HG02798 (cell line): ENCODE results near the gene TMC7.

Source experiments
- ATAC-seq: cut with Tn5 transposase; IDR thresholded peaks from one replicate; pipeline ENCODE4 v1.9.1; 2021; ENCODE audit warnings: mild to moderate bottlenecking; ENCODE audit not compliant: unreplicated experiment, poor library complexity

The TMC7 gene

DNA sequence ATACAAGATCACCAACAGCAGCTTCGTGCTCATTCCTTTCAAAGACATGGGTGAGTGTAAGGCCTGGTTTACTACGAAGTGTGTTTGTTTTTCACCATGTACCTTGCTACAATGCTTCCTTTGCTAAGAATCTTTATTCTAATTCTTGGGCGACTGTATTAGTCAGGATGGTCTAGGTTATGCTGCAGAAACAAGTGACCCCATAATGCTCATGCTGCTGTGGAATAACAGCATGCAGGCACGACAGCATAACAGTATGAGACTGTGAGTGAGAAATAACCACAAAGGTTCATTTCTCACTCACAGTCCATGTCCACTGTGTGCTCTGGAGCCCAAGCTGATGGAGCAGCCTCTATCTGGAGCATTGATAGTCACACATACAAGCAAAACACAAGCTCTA lies 38.0 kb downstream of the TMC7 start:
- no peak for ATAC-seq

DNA sequence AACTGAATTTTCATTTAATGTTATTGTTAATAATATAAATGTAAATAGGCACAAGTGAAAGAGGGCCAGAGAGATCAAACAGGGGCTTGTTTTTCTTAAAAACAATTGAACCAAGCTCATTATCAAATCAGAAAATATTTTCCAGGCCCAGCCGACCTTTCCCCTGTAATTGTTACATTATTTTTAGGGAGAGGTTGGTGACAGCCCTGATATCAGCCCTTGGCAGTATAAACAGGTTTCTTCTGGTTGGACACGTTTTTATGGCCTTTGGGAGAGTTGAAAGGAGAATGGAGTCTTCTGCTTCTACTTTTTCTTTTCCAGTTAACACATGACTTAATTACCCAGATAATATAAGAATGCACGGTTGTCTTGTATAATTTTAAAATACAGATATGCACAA lies 43.7 kb downstream of the TMC7 start:
- ATAC-seq = no peak

DNA sequence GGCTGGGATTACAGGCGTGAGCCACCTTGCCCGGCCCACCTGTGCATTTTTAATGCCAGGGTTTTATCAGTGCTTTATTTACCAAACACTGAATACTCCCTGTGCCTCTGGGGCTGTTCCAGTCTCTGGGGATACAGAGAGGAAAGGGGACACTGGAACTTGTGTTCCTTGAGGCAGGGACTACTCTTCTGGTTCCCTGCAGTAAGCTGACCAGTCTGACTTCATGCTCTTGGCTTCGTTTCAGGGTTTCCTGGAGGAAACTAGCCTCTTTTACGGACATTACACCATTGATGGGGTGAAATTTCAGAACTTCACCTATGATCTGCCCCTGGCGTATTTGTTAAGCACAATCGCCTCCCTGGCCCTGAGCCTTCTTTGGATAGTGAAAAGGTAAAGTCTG lies 46.2 kb downstream of the TMC7 start:
- no peak for ATAC-seq

DNA sequence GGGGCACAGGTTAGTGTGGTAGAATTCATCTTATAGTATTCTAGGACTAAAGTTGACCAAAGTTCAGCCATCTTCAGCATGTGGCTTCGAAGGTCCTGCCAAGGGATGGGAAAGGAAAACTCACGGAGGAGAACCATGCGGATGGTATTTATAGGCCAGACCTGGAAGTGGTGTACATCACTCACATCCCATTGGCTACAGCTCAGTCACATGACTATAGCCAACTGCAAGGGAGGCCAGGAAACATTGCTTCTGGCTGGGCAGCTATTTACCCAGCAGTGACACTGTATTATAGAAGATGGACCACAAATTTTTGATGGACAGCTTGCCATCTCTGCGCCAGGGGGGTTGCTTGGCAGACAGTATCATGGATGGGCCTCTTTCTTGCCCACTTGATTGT lies 48.0 kb downstream of the TMC7 start:
- ATAC-seq = no peak

DNA sequence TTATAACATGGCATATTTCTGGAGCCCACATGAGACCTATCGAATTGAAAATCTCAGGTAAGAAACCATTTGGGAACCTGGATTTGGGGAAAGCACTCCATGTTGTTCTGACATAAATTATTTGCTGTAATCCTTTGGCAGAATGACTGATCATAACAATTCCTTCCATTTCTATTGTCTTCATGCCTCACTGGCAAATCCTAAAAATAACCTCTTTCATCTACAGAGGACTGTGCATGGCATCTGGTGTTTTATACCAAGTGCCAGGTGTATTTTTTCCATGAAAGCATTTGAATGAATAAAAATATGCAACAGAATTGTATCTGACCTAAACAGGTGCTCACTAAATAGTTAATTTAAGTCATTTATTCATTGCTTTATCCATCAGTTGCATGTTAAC lies 50.0 kb downstream of the TMC7 start:
- ATAC-seq = no peak

DNA sequence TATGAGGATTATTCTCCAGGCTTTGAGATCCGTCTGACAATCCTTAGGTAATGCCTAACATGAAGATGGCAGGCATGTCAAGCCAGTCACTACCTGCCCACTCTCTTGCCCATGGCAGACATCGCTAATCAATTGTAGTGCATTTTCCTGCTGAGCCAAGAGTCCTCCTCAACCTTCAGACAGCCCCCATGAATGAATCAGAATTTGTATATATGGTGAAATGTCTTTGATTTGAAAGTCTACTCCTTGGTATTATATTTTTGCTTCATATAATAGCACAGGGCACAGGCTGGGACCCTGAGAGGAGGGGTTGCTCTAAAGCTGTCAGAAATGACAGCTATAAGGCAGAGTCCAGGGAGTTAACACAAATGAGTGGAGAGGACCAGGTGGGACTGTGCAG lies 56.7 kb downstream of the TMC7 start:
- ATAC-seq = no peak

DNA sequence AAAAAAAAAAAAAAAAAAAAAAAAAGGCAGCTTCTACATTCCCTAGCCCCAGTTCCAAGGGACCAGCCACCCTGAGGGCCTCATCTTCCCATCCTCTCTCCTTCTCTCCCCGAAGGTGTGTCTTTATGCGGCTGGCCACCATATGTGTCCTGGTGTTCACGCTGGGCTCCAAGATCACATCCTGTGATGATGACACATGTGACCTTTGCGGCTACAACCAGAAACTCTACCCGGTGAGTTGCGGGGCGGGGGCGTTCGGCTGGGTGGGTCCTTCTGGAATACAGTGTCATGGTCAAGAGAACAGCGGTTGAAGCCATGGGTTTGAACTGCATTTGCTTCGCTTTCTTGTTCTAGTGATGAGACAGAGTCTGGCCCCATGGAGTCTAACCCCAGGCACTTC lies 61.0 kb downstream of the TMC7 start:
- no peak for ATAC-seq

DNA sequence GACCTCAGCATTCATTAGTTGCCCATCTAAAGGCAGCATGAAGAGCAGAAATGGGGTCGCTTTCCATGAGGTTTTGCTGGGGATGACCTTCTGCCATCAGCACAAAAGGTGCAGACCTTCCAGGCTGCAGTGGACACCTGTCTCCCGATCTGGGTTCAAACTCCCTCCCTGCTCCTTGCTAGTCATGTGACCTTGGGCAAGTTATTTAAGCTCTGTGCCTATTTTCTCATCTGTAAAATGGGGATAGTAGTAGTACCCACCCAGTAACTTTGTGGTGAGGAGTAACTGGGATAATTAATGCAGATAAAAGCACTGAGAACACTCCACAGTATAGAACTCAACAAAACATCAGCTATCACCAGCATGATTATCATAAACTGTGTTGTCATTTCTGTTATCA lies 62.3 kb downstream of the TMC7 start:
- ATAC-seq = no peak

DNA sequence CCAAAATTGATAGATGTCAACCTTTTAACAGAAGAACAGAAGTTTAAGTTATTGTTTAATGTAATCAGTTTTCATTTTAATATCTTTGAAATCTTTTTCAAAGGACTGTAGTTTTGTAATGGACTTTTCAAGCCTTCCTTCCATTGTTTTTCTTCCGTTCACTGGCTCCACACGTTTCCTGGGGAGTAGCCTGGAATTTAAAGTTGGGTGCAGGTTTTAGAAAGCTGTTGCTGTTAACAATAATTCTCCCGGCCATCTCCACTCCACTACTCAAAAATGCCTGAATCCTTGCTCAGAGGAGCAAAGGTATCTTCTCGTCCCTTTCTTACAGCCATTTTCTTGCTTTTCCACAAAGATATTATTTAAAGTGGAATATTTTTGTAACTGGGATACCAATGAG lies 79.0 kb downstream of the TMC7 start:
- ATAC-seq = no peak

DNA sequence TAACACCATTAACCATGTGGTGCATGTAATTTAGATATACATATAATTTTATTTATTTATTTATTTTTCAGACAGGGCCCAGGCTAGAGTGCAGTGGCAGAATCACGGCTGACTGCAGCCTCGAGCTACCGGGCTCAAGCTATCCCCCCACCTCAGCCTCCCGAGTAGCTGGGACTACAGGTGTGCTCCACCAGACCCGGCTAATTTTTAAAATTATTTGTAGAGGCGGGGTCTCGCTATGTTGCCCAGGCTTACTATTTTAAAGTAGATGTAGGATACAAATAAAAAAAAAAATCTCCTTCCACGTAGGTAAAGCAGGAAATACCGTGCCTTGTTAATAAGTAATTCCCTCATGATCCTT lies 83.2 kb downstream of the TMC7 start:
- no peak for ATAC-seq

DNA sequence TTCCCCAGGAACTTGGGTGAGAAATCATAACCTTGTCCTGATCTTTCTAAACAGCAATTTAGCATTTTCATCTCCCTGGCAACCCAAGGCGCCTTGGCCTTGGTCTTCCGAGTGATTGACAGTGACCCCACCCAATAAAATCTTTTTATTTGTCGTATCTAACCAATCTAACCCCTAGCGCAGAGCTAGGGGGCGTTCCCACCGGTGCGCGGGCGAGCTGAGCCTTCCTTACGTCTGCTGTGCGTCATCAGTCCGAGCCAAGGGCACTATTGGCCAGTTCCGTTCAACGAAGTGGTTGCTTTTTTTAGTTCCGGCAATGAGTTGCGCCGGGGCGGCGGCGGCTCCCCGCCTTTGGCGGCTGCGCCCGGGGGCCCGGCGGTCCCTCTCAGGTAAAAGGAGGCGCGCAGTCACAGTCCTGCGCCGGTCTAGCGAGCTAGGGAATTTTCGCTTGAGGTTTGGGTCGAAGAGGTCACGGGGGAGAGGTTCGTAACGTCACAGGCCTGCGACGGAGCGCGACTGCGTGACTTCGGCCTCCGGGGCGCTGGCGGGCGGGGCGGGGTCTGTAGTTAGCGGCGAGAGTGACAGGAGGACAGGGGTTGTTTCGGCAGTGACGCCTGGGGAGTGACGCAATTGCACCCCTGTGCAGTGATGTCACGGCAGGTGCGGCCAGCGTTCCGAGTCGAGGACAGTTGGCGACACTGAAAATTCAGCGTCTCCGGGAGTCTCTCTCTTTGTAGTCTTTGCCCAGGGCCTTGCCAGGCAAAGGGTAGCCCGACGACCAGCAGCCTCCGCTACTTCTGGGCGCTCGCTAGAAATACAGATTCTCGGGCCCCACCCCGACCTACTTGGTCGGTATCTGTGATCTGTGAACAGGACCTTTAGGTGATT lies 83.9 kb downstream of the TMC7 start, which contains the start of gene COQ7:
COQ7 (plus strand) TSS at position 266 of the 888 bp plus-strand sequence; CDS start at position 317, 51 bp downstream.
- ATAC-seq = peak; percentile 96

DNA sequence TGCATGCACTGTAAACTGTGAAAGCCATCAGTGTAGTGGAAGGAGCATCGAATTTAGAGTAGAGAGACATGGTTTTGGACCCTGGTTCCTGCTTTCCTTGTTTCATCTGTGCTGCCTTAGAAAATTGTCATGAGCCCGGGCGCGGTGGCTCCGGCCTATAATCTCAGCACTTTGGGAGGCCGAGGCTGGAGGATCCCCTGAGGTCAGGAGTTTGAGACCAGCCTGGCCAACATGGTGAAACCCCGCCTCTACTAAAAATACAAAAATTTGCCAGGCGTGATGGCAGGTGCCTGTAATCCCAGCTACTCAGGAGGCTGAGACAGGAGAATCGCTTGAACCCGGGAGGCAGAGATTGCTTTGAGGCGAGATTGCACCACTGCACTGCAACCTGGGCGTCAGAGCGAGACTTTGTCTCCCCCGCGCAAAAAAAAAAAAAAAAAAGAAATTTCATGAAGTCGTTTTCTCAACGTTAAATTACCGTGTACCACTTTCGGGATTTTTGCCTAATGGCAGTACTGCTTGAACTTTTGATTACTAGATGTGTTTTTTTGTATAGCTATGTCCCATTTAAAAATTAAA lies 84.6 kb downstream of the TMC7 start:
- ATAC-seq = no peak

DNA sequence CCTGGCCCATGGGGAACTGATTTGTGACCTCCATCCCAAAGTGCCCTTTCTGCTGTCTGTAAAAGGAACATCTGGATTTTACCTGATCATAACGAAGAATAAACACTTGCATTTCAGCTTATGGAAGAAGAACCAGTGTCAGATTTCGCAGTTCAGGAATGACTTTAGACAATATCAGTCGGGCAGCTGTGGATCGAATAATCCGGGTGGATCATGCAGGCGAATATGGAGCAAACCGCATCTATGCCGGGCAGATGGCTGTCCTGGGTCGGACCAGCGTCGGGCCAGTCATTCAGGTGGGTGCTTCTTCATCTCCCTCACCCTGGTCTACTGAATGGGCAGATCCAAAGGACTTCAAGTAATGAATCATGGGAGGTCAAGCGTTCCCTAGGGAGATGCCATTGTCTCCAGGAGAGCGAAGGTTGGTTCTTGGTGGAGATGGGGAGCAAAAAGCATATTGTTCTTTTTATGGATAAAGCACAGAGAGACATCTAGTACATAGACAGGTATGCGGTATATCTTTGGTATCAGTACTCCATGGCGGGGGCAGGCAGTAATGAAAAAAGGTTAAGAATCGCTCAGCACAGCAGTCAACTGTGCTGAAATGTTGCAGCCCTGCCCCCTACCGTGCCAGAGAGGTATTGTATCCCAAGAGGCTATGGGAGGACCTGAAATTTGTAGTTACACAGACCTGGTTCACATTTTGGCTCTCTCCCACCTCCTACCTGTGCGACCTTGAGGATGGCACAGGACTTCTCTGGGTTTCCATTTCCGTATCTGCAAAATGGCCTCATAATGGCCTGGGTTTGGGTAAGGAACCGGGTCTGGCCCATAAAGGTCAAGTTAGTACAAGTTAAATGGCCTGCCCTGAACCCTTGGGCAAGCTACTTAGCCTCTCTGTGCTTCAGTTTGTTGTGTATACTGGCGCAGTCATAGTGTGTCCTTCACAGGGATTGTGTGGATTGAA lies 88.4 kb downstream of the TMC7 start:
- ATAC-seq = no peak

DNA sequence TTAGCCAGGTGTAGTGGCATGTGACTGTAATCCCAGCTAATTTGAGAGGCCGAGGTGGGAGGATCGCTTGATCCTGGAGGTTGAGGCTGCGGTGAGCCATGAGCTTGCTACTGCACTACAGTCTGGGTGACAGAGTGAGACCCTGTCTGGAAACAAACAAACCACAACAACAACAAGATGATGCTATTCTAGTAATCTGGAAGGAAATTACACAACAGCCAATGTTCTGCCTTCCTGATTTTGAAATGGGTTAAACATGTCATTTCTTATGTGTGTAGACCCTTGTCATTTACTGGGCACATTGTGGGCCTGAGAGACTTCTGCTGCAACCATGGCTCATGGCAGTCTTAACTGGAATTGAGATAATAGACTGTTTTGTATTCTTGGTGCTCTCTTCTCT lies 89.6 kb downstream of the TMC7 start:
- no peak for ATAC-seq

DNA sequence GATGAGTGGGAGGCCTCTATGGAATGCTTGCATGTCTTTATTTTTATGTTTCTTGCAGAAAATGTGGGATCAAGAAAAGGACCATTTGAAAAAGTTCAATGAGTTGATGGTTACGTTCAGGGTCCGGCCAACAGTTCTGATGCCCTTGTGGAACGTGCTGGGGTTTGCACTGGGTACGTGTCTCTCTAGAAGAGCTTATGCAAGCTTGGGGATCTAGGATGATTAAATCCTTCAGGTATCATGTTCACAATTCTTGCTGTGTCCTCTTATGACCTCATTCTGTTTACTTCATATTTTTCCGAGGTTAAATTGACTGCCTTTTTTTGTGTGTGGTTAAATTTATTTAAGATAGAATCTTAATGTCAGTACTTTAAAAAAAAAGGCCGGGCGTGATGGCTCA lies 90.1 kb downstream of the TMC7 start:
- ATAC-seq = no peak

DNA sequence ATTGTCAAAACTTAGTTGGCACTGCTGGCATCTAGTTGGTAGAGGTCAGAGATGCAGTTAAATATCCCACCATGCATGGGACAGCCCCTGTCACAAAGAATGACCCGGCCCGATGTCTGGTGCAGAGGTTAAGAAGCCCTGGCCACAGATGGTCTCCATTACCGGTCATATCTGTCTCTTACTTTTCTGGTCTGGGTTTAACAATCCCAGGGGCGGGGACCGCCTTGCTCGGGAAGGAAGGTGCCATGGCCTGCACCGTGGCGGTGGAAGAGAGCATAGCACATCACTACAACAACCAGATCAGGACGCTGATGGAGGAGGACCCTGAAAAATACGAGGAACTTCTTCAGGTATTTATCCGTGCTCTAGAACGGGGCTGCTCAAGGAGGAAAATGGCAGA lies 91.8 kb downstream of the TMC7 start:
- no peak for ATAC-seq

DNA sequence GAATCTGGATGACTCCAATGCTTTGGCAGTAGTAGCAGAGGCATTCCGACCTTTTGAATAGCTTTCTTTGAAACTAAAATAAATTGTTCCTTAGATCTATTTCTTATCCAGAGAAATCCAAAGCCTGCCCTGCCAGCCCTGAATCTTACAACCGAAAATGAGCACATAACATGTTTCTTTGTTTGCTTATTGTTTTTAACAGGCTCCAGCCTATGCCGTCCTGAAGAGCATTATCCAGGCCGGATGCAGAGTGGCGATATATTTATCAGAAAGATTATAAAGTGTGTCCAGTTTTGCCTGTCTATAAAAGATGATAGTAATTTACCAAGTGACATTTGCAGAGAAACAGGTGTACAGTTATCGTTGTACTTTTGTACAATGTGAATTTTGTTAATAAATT lies 94.1 kb downstream of the TMC7 start:
- no peak for ATAC-seq

DNA sequence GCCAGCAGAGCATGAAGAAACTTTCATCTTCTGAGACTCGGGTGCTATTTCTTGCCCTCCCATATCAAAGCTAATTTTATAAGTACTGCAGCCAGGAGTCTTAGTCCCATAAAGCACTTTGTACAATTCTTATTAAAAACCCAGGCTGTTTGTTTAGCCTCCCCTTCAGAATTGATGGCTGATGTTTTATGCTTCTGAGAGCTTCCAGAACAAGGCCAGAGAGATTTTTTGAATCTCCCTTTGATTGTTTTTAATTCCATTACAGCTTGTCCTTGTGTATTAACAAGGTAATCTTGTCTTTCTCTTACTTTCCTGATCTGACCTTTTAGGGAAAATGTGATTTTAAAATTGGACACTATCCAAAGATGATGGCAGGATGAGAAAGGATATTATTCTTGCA lies 99.9 kb downstream of the TMC7 start:
- no peak for ATAC-seq

DNA sequence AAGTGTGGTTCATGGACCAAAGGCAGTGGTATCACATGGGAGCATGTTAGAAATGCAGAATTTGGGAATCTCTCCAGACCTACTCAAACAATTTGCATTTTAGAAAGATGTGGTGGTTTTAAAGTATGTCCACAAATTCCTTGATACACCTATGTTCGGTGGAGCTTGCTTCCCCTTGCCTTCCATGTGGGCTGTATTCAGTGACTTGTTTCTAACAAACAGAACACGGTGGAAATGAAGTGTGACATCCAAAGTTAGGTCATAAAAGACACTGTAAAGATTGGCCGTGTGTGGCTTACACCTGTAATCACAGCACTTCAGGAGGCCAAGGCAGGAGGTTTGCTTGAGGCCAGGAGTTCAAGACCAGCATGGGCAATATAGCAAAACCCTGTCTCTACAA lies 100.4 kb downstream of the TMC7 start:
- ATAC-seq = no peak

DNA sequence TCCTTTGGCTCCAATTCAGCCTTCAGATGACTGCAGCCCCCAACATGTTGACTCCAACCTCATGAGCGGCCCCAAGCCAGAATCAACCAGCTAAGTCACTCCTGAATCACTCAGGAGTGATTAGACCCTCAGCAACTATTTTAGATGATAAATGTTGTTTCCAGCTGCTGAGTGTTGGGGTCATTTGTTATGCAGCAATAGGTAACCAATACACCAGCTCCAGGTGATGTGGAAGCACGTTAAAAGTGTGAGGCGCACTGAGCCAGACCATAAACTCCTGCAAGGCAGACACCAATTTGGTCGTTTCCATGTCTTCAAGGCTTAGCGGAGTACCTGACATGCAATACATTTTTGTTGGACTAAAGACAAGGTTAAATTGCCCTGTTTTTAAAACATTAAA lies 101.1 kb downstream of the TMC7 start:
- ATAC-seq = no peak

DNA sequence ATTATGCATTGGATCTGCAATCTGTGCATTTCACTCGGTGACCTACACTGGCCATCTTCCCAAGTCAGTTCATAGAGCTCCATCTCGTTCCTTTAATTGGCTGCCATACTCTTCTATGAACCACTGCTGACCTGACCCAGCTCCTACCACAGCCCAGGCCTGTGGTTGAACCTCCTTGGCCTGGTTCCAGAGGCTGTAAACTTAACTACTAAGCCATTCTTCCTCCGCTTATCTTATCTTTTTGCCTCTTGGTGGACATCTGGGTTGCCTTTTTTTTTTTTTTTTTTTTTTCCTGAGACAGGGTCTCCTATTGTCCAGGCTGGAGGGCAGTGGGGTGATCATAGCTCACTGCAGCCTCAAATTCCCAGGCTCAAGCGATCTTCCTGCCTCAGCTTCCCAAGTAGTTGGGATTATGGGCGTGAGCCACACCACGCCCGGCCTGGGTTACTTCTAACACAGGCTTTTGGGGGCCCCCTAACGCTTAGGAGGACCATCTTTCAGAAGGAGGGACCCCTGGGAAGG lies 102.0 kb downstream of the TMC7 start:
- ATAC-seq = no peak
